Measurements from ENCODE around the gene FGGY. TPM values are rescaled to one million over a fixed set of nuclear protein-coding genes. Genes with fewer than 3 reads are reported as not detected.

The FGGY gene
- total and polyA plus RNA-seq, 2 donors (not counting 3 experiments of a cell fraction or from before 2014, with no cell fraction given), result 5.6 to 6.4 TPM

DNA sequence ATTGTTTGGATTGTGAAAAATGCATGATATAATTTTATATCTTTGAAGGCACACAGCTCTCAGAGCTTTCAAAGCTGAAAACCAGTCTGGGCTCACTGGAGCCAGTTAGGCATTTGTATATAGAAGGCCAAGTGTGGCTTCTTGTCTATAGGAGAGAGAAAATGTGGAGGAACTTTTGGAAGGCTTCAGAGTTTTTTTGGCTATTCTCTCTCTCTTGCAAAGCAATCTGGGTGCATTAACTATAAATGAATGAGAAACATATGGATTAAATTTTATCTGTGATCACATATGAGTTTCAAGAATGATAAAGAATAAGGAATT, 301.2 kb downstream of the FGGY start:
- dilution Hi-C loops (cut with MboI; ENCODE audit: extremely low pct_ligation_motif_present, low sequenced_read_pairs), result no loop called here
- FAIRE-seq (no peak), DNase-seq (ENCODE audit: low read depth, low spot score) (no peak)
- BruUV-seq (replicated peaks), result no TSS peak
- H3K4me2 ChIP-seq (ENCODE audit: insufficient read depth, low read length), result no peak overlapping the region
- H3K79me2 ChIP-seq (ENCODE audit: control insufficient read depth, insufficient read depth, low read length), result no peaks in the 10 kb centered on the region
- H3K9ac ChIP-seq (replicated peaks; ENCODE audit: extremely low read depth, insufficient read depth, low read length), result no peak overlapping the region
- no peak overlapping the region for H3K27ac ChIP-seq (ENCODE audit: insufficient read depth, low read depth, low read length)
- intact Hi-C loops (cut with micrococcal nuclease), result loop anchor here (5.0 kb wide), 4 partner anchors 159 to 716 kb away; no protein-coding TSS in a partner anchor
- no peaks in the 10 kb centered on the region for H3K9me1 ChIP-seq (replicated peaks; ENCODE audit: control insufficient read depth, extremely low read depth, insufficient read depth, low read length)
- no peaks in the 10 kb centered on the region for H3K27me3 ChIP-seq (ENCODE audit: control insufficient read depth in 2 of 2, insufficient read depth in 2 of 2, low read length in 2 of 2)
- H4K20me1 ChIP-seq (replicated peaks; ENCODE audit: control insufficient read depth, extremely low read depth, insufficient read depth, low read length), result no peaks in the 10 kb centered on the region
- H2AFZ ChIP-seq (ENCODE audit: low read depth, low read length), result no peak overlapping the region
- peaks cover 29% of the 10 kb centered on the region for H3K4me1 ChIP-seq (ENCODE audit: control insufficient read depth, extremely low read depth, insufficient read depth, low read length)
- no peak for TF ChIP-seq POLR2A (IDR thresholded peaks at IDR 0.05; ENCODE audit: low read depth, low read length)
- TF ChIP-seq EZH2 (IDR thresholded peaks at IDR 0.05; ENCODE audit: borderline replicate concordance, low read depth, low read length, severe bottlenecking), result no peak
- TF ChIP-seq MYC (IDR thresholded peaks at IDR 0.05; ENCODE audit: low read depth, low read length), result no peak
- no peak for TF ChIP-seq GATA2 (IDR thresholded peaks at IDR 0.05; ENCODE audit: insufficient read depth, insufficient read length, low read depth, low read length)
- TF ChIP-seq, protein P1, sequence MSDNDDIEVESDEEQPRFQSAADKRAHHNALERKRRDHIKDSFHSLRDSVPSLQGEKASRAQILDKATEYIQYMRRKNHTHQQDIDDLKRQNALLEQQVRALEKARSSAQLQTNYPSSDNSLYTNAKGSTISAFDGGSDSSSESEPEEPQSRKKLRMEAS (IDR thresholded peaks at IDR 0.05; ENCODE audit: insufficient read depth, insufficient read length), result no peak
- TF ChIP-seq, protein P2, sequence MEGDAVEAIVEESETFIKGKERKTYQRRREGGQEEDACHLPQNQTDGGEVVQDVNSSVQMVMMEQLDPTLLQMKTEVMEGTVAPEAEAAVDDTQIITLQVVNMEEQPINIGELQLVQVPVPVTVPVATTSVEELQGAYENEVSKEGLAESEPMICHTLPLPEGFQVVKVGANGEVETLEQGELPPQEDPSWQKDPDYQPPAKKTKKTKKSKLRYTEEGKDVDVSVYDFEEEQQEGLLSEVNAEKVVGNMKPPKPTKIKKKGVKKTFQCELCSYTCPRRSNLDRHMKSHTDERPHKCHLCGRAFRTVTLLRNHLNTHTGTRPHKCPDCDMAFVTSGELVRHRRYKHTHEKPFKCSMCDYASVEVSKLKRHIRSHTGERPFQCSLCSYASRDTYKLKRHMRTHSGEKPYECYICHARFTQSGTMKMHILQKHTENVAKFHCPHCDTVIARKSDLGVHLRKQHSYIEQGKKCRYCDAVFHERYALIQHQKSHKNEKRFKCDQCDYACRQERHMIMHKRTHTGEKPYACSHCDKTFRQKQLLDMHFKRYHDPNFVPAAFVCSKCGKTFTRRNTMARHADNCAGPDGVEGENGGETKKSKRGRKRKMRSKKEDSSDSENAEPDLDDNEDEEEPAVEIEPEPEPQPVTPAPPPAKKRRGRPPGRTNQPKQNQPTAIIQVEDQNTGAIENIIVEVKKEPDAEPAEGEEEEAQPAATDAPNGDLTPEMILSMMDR (IDR thresholded peaks at IDR 0.05; ENCODE audit: extremely low read depth in 1 of 2, insufficient read depth in 1 of 2, low read depth in 1 of 2, low read length in 2 of 2), result no peak
- no peak for TF ChIP-seq JUN (IDR thresholded peaks at IDR 0.05; ENCODE audit: borderline replicate concordance, insufficient read depth, insufficient read length, low read depth)
- no peak for TF ChIP-seq FOS (IDR thresholded peaks at IDR 0.05; ENCODE audit: borderline replicate concordance, insufficient read depth, low read length)
- no peak for TF ChIP-seq POLR2AphosphoS5 (IDR thresholded peaks at IDR 0.05; ENCODE audit: insufficient read depth, low read depth, low read length)
- CTCF ChIA-PET, result no interaction called here
- H3K36me3 ChIP-seq (ENCODE audit: control insufficient read depth in 2 of 2, extremely low read depth in 1 of 2, insufficient read depth in 2 of 2, low read length in 2 of 2), result no peaks in the 10 kb centered on the region
- POLR2A ChIA-PET, result no interaction called here
- H3K9me3 ChIP-seq (replicated peaks; ENCODE audit: control insufficient read depth, insufficient read depth, low read length), result no peaks in the 10 kb centered on the region
- no peak overlapping the region for H3K4me3 ChIP-seq (replicated peaks in 1 of 3; ENCODE audit: insufficient read depth in 1 of 3, low read depth in 1 of 3, low read length in 3 of 3)

Measured in endothelial cell of umbilical vein (primary cell).